HG03135 (cell line): ENCODE results near the gene VCAN.

Experiments used
- ATAC-seq: cut with Tn5 transposase; IDR thresholded peaks from one replicate; pipeline ENCODE4 v1.9.1; 2021; ENCODE audit warnings: mild to moderate bottlenecking, moderate library complexity; ENCODE audit not compliant: unreplicated experiment

The VCAN gene

GRCh38 chr5:83528439-83528769 is 56.9 kb downstream of the VCAN start:
- ATAC-seq = no peak

- ATAC-seq = no peak
Observed at GRCh38 chr5:83530193-83530592, 58.6 kb downstream of the VCAN start.

GRCh38 chr5:83531661-83532060 is 60.1 kb downstream of the VCAN start:
- ATAC-seq = no peak

- ATAC-seq = peak; percentile 91
Observed at GRCh38 chr5:83538786-83539462, 67.4 kb downstream of the VCAN start.

GRCh38 chr5:83539463-83539790 is 67.9 kb downstream of the VCAN start:
- no peak for ATAC-seq

- ATAC-seq = no peak
Observed at GRCh38 chr5:83540105-83540504, 68.6 kb downstream of the VCAN start.

- no peak for ATAC-seq
Observed at GRCh38 chr5:83540783-83541182, 69.2 kb downstream of the VCAN start.

- no peak for ATAC-seq
Observed at GRCh38 chr5:83542839-83543238, 71.3 kb downstream of the VCAN start.

- no peak for ATAC-seq
Observed at GRCh38 chr5:83543898-83544297, 72.4 kb downstream of the VCAN start.

- no peak for ATAC-seq
Observed at GRCh38 chr5:83547161-83547560, 75.6 kb downstream of the VCAN start.

GRCh38 chr5:83547889-83548288 is 76.3 kb downstream of the VCAN start:
- no peak for ATAC-seq

- ATAC-seq = no peak
Observed at GRCh38 chr5:83548581-83548980, 77.0 kb downstream of the VCAN start.

- ATAC-seq = no peak
Observed at GRCh38 chr5:83549076-83549475, 77.5 kb downstream of the VCAN start.

- no peak for ATAC-seq
Observed at GRCh38 chr5:83549674-83550073, 78.1 kb downstream of the VCAN start.

- ATAC-seq = no peak
Observed at GRCh38 chr5:83551821-83552220, 80.3 kb downstream of the VCAN start.

GRCh38 chr5:83552275-83552674 is 80.7 kb downstream of the VCAN start:
- ATAC-seq = no peak

GRCh38 chr5:83553000-83553486 is 81.5 kb downstream of the VCAN start:
- no peak for ATAC-seq

GRCh38 chr5:83554133-83554532 is 82.6 kb downstream of the VCAN start:
- no peak for ATAC-seq

- ATAC-seq = no peak
Observed at GRCh38 chr5:83554686-83555085, 83.1 kb downstream of the VCAN start.

GRCh38 chr5:83555263-83555662 is 83.7 kb downstream of the VCAN start:
- ATAC-seq = no peak

- ATAC-seq = peak; percentile 59
Observed at GRCh38 chr5:83556190-83556589, 84.6 kb downstream of the VCAN start.

GRCh38 chr5:83559118-83559785 is 87.7 kb downstream of the VCAN start:
- ATAC-seq = no peak

GRCh38 chr5:83562071-83562606 is 90.6 kb downstream of the VCAN start:
- no peak for ATAC-seq
